Activated T-helper 1 cell treated with anti-CD3 and anti-CD28 coated beads, Interleukin-12 subunit alpha, Interleukin-12 subunit beta, Interleukin-2, Interleukin-4 antibody, amounts not matched to agents 30 ng/mL and 10 ng/mL and 1 ng/mL, durations not matched to agents 14 hours and 24 hours and 36 hours (primary cell): ENCODE results near the gene NUTM2G. TPM values are rescaled to one million over a fixed set of nuclear protein-coding genes. Genes with fewer than 3 reads are reported as not detected.
"Not testable (repeated sequence)": the region's sequence is repeated elsewhere in the genome, so short reads cannot be mapped to it uniquely, and the experiment has no call there.

Experiments used
- DNase-seq: peaks from one replicate; pipeline ENCODE4 v3.0.0; 2021; ENCODE audit warnings: low spot score
- H3K27ac Mint-ChIP-seq: one replicate; pipeline ENCODE4 v1.8.0; 2021; ENCODE audit warnings: mild to moderate bottlenecking, mixed read lengths
- H3K27me3 Mint-ChIP-seq: one replicate; pipeline ENCODE4 v1.8.0; 2022; ENCODE audit warnings: mild to moderate bottlenecking, moderate library complexity, mixed read lengths; ENCODE audit not compliant: insufficient read depth
- H3K36me3 Mint-ChIP-seq: one replicate; pipeline ENCODE4 v1.8.0; 2021; ENCODE audit warnings: low read depth, mixed read lengths
- H3K4me1 Mint-ChIP-seq: one replicate; pipeline ENCODE4 v1.8.0; 2021; ENCODE audit warnings: low read depth, mixed read lengths
- H3K4me3 Mint-ChIP-seq: one replicate; pipeline ENCODE4 v1.8.0; 2021; ENCODE audit warnings: mild to moderate bottlenecking, moderate library complexity, mixed read lengths
- H3K9me3 Mint-ChIP-seq: one replicate; pipeline ENCODE4 v1.8.0; 2021; ENCODE audit warnings: mixed read lengths
- intact Hi-C: fragments of 100-400 bp; cut with micrococcal nuclease; formaldehyde crosslinking; loops from one replicate; pipeline ENCODE4 v1.15.1; 2024
- total RNA-seq: library from RNA; stranded (reverse); gene quantifications from 2 replicates; pipeline ENCODE4 v1.2.3, GENCODE V29; 2022

The NUTM2G gene
- total RNA-seq, 1 donor from 2014 or later = not detected

DNA sequence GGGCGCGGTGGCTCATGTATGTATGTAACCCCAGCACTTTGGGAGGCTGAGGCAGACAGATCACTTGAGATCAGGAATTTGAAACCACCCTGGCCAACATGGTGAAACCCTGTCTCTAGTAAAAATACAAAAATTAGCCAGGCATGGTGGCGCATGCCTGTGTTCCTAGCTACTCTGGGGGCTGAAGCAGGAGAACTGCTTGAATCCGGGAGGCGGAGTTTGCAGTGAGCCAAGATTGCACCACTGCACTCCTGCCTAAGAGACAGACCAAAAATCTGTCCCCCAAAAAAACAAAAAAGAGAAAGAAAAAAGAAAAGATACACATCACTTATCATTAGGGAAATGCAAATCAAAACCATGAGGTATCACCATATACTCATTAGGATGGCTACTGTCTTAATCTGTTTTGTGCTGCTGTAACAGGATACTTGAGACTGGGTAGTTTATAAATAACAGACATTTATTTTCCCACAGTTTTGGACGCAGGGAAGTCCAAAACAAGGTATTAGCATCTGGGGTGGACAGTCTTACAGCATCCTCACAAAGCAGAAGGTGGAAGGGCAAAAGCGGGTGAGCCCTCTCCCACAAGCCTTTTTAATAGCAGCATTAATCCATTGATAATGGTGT, 55.0 kb downstream of the NUTM2G start:
- H3K4me3 Mint-ChIP-seq, H3K36me3 Mint-ChIP-seq, intact Hi-C loops, H3K27ac Mint-ChIP-seq, H3K4me1 Mint-ChIP-seq, H3K27me3 Mint-ChIP-seq, DNase-seq, H3K9me3 Mint-ChIP-seq: not testable (repeated sequence)

DNA sequence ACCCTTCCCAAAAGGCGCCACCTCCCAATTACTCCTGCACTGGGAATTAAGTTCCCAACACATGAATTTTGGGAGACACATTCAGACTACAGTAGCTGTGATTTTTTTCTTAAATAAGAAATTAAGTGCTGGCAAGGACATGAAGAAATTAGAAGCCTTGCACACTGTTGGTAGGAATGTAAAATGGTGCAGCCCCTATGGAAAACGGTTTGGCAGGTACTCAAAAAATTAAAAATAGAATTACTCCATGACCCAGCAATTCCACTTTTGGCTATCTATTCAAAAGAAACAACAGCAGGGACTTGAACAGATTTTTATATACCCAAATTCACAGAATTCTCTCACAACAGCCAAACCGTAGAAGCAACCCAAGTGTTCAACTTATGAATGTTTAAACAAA, 55.5 kb downstream of the NUTM2G start:
- DNase-seq, H3K4me1 Mint-ChIP-seq, intact Hi-C loops, H3K27ac Mint-ChIP-seq, H3K9me3 Mint-ChIP-seq, H3K4me3 Mint-ChIP-seq, H3K36me3 Mint-ChIP-seq, H3K27me3 Mint-ChIP-seq: not testable (repeated sequence)

GRCh38 chr9:96984887-96985286, 56.2 kb downstream of the NUTM2G start:
- DNase-seq, H3K4me3 Mint-ChIP-seq, intact Hi-C loops, H3K9me3 Mint-ChIP-seq, H3K27me3 Mint-ChIP-seq, H3K27ac Mint-ChIP-seq, H3K36me3 Mint-ChIP-seq, H3K4me1 Mint-ChIP-seq: not testable (repeated sequence)

Other genes with a start within 250 kb of the NUTM2G start
- gene ZNF510, start 150.8 kb upstream of the NUTM2G start, total RNA-seq = 8.8 and 10.0 TPM in 2 replicates
- 3.8 and 4.4 TPM in 2 replicates for gene ZNF782, start 74.3 kb upstream of the NUTM2G start, total RNA-seq
- 0.24 and 0.31 TPM in 2 replicates for gene CTSV, start 110.3 kb downstream of the NUTM2G start, total RNA-seq